Fibroblast of lung (primary cell): ENCODE measurements around the gene CORO2B.

Experiments used
- CTCF ChIP-seq, 2 donors: IDR thresholded peaks in 1 of 2; conservative IDR thresholded peaks in 1 of 2; 1 replicate in 1 of 2; 2 replicates in 1 of 2; pipeline ENCODE4 v1.5.1; 2011 to 2012; ENCODE audit warnings: low read length in 2 of 2, control low read depth in 1 of 2, inconsistent platforms in 1 of 2, low read depth in 1 of 2, mild to moderate bottlenecking in 1 of 2
- EZH2 ChIP-seq: IDR thresholded peaks from 2 replicates; pipeline ENCODE4 v1.5.1; 2012; ENCODE audit warnings: low read length, control low read depth, mild to moderate bottlenecking; ENCODE audit errors: missing control alignments

GRCh38 chr15:68755731-68756130 is 176.9 kb downstream of the CORO2B start:
- TF ChIP-seq EZH2 (no peak), CTCF (conservative IDR thresholded peaks at IDR 0.05 in 1 of 2, IDR thresholded peaks at IDR 0.05 in 1 of 2; ENCODE audit: low read depth in 1 of 2, low read length in 2 of 2) (no peak)
